ENCODE measurements around the gene GPX2. TPM values are rescaled to one million over a fixed set of nuclear protein-coding genes. Genes with fewer than 3 reads are reported as not detected.

GPX2 gene
- total and polyA plus RNA-seq, 2 donors (not counting 3 experiments of a cell fraction or from before 2014, with no cell fraction given) = not detected

DNA sequence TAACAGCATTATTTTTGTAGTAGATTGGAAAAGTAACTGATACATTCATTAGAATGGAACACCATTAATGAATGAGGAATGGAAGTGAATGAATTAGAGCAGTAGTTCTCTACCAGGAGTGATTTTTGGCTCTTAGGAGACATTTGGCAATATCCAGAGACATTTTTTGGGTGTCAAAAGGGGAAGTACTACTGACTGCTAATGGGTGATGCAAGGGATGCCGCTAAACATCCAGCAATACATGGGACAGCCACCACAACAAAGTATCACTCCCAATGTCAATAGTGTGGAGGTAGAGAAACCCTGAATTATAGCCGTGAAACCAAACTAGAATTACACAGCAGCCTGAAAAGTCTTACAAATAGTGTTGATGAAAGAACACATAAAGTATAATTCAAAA lies 26.7 kb downstream of the GPX2 start:
- H3K9ac ChIP-seq (replicated peaks; ENCODE audit: extremely low read depth, insufficient read depth, low read length) = no peak overlapping the region
- dilution Hi-C loops (cut with MboI; ENCODE audit: extremely low pct_ligation_motif_present, low sequenced_read_pairs) (no loop called here), intact Hi-C loops (cut with micrococcal nuclease) (no loop called here)
- H3K36me3 ChIP-seq (ENCODE audit: control insufficient read depth in 2 of 2, extremely low read depth in 1 of 2, insufficient read depth in 2 of 2, low read length in 2 of 2) = no peaks in the 10 kb centered on the region
- H3K27ac ChIP-seq (ENCODE audit: insufficient read depth, low read depth, low read length) = no peak overlapping the region
- peaks cover 16% of the 10 kb centered on the region for H3K4me1 ChIP-seq (ENCODE audit: control insufficient read depth, extremely low read depth, insufficient read depth, low read length)
- CTCF ChIA-PET = interaction anchor here (1.7 kb wide), 1 partner anchor 8 kb away, joined by 11 read pairs; no protein-coding TSS in a partner anchor
- TF ChIP-seq, protein P1, sequence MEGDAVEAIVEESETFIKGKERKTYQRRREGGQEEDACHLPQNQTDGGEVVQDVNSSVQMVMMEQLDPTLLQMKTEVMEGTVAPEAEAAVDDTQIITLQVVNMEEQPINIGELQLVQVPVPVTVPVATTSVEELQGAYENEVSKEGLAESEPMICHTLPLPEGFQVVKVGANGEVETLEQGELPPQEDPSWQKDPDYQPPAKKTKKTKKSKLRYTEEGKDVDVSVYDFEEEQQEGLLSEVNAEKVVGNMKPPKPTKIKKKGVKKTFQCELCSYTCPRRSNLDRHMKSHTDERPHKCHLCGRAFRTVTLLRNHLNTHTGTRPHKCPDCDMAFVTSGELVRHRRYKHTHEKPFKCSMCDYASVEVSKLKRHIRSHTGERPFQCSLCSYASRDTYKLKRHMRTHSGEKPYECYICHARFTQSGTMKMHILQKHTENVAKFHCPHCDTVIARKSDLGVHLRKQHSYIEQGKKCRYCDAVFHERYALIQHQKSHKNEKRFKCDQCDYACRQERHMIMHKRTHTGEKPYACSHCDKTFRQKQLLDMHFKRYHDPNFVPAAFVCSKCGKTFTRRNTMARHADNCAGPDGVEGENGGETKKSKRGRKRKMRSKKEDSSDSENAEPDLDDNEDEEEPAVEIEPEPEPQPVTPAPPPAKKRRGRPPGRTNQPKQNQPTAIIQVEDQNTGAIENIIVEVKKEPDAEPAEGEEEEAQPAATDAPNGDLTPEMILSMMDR (IDR thresholded peaks at IDR 0.05; ENCODE audit: extremely low read depth in 1 of 2, insufficient read depth in 1 of 2, low read depth in 1 of 2, low read length in 2 of 2) = no peak
- no peak for TF ChIP-seq POLR2AphosphoS5 (IDR thresholded peaks at IDR 0.05; ENCODE audit: insufficient read depth, low read depth, low read length)
- no peak for TF ChIP-seq FOS (IDR thresholded peaks at IDR 0.05; ENCODE audit: borderline replicate concordance, insufficient read depth, low read length)
- no peak for TF ChIP-seq EZH2 (IDR thresholded peaks at IDR 0.05; ENCODE audit: borderline replicate concordance, low read depth, low read length, severe bottlenecking)
- no peak for TF ChIP-seq MYC (IDR thresholded peaks at IDR 0.05; ENCODE audit: low read depth, low read length)
- TF ChIP-seq GATA2 (IDR thresholded peaks at IDR 0.05; ENCODE audit: insufficient read depth, insufficient read length, low read depth, low read length) = no peak
- TF ChIP-seq JUN (IDR thresholded peaks at IDR 0.05; ENCODE audit: borderline replicate concordance, insufficient read depth, insufficient read length, low read depth) = no peak
- TF ChIP-seq, protein P2, sequence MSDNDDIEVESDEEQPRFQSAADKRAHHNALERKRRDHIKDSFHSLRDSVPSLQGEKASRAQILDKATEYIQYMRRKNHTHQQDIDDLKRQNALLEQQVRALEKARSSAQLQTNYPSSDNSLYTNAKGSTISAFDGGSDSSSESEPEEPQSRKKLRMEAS (IDR thresholded peaks at IDR 0.05; ENCODE audit: insufficient read depth, insufficient read length) = no peak
- no peak overlapping the region for H3K4me3 ChIP-seq (replicated peaks in 1 of 3; ENCODE audit: insufficient read depth in 1 of 3, low read depth in 1 of 3, low read length in 3 of 3)
- FAIRE-seq = no peak
- H3K27me3 ChIP-seq (ENCODE audit: control insufficient read depth in 2 of 2, insufficient read depth in 2 of 2, low read length in 2 of 2) = peaks cover 5% of the 10 kb centered on the region in 2 experiments
- H3K4me2 ChIP-seq (ENCODE audit: insufficient read depth, low read length) = peak overlapping the region; percentile 97
- H3K79me2 ChIP-seq (ENCODE audit: control insufficient read depth, insufficient read depth, low read length) = peaks cover 35% of the 10 kb centered on the region
- no peak for DNase-seq (ENCODE audit: low read depth, low spot score)
- no peaks in the 10 kb centered on the region for H3K9me3 ChIP-seq (replicated peaks; ENCODE audit: control insufficient read depth, insufficient read depth, low read length)
- no peaks in the 10 kb centered on the region for H3K9me1 ChIP-seq (replicated peaks; ENCODE audit: control insufficient read depth, extremely low read depth, insufficient read depth, low read length)
- POLR2A ChIA-PET = interaction anchor here (1.5 kb wide), 1 partner anchor 9 kb away, joined by 4 read pairs; no protein-coding TSS in a partner anchor
- no peak overlapping the region for H2AFZ ChIP-seq (ENCODE audit: low read depth, low read length)
- BruUV-seq (replicated peaks) = no TSS peak
- peaks cover 3% of the 10 kb centered on the region for H4K20me1 ChIP-seq (replicated peaks; ENCODE audit: control insufficient read depth, extremely low read depth, insufficient read depth, low read length)
